PC-9 (cell line): Measurements from ENCODE around the gene MAN2A1.

ENCODE experiments used
- EZH2 ChIP-seq: fragments of 200-600 bp; sonication (generic); IDR thresholded peaks from 2 replicates; pipeline ENCODE4 v1.8.0; 2017; ENCODE audit warnings: antibody characterized with exemption, low read depth
- TF ChIP-seq, protein P1 (sequence below): fragments of 200-600 bp; sonication (generic); conservative IDR thresholded peaks from 2 replicates; pipeline ENCODE4 v1.6.1; 2017; ENCODE audit warnings: mixed run types, antibody characterized with exemption, mild to moderate bottlenecking, moderate library complexity

DNA sequence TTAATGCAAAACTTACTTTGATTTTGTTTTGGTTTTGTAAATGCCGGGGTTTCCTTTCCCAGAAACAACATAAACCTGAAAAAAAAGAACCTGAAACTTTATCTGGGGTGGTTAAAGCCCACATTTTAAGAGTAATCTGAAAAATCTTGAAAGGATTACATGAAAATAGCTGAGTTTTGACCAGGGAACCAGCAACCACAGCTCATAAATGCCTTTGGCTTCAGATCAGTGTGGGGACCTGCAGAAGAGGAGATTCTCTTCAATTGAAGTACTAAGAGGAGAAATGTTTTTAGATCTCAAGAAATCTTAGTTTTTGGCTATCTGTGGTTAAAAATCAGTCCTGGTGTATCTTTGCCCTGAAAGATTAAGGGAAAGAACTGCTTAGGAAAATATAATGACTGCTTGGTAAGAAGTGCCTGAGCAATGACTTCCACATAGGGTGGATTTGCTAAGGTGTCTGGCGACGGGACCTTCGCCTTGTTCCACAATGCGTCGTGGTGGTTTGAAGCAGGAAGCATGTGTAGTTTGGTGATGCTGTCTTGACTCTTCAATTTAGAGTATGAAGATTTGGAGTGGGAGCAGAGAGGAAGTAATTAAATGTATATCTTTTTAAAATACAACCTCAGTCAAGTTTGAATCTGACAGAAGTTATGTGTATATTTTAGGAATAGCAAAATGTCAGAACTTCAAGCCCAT lies 186.5 kb downstream of the MAN2A1 start:
- TF ChIP-seq EZH2: no peak
- TF ChIP-seq, protein P1, sequence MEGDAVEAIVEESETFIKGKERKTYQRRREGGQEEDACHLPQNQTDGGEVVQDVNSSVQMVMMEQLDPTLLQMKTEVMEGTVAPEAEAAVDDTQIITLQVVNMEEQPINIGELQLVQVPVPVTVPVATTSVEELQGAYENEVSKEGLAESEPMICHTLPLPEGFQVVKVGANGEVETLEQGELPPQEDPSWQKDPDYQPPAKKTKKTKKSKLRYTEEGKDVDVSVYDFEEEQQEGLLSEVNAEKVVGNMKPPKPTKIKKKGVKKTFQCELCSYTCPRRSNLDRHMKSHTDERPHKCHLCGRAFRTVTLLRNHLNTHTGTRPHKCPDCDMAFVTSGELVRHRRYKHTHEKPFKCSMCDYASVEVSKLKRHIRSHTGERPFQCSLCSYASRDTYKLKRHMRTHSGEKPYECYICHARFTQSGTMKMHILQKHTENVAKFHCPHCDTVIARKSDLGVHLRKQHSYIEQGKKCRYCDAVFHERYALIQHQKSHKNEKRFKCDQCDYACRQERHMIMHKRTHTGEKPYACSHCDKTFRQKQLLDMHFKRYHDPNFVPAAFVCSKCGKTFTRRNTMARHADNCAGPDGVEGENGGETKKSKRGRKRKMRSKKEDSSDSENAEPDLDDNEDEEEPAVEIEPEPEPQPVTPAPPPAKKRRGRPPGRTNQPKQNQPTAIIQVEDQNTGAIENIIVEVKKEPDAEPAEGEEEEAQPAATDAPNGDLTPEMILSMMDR: no peak
